GM19351 (cell line): ENCODE results near the gene DOCK11.
"Not testable (repeated sequence)": the region's sequence is repeated elsewhere in the genome, so short reads cannot be mapped to it uniquely, and the experiment has no call there.

ENCODE experiments used
- ATAC-seq: cut with Tn5 transposase; IDR thresholded peaks from one replicate; pipeline ENCODE4 v1.9.1; 2021; ENCODE audit warnings: mild to moderate bottlenecking, moderate library complexity; ENCODE audit not compliant: unreplicated experiment

Gene DOCK11

DNA sequence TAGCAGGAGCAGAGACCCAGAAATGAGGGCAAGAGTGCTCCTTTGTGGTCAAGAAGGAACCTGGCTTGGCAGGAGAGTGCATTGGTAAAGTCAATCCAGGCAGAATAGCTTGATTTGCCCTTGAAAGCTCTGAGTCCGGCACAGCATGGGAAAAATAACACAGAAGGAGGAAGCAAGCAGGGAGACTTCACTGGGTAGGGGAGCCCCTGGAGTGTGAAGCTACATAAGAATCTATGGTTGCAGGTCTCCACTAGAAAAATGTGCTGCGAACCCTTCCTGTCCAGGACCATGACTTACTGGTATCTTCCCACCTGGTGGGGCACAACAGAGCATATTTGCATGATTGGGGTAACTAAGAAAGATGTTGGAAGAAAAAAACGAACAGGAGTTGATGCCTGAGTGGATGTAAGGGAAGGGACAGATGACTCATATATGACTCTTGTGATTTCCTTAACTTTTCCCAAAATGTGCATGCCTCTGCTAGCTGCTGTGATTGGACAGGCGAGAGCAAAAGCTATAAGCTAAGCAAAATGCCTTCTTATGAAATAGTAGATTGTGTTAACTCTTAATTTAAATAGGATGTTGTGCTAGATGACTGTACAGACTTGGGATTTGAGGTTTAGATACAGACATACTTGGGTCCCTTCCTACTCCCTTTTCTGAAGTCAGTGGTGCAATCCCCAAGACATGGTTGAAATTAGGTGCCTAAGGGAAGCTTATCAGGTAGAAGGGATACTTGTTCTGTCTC is 235.1 kb downstream of the DOCK11 start:
- ATAC-seq = no peak

- not testable (repeated sequence) for ATAC-seq
Measured at GRCh38 chrX:118732551-118732950, 236.9 kb downstream of the DOCK11 start.

GRCh38 chrX:118734909-118735308 is 239.3 kb downstream of the DOCK11 start:
- no peak for ATAC-seq
